Endothelial cell of umbilical vein (primary cell): ENCODE measurements around the gene FHOD3. TPM values are rescaled to one million over a fixed set of nuclear protein-coding genes. Genes with fewer than 3 reads are reported as not detected.

Experiments used
- BruUV-seq: library from RNA; stranded (reverse); fragments of 400-500 nt; replicated peaks from 2 replicates; lab custom pipeline; 2021; lab: Mats Ljungman, UMichigan
- CTCF ChIA-PET: fragments of 300-600, 350-600 bp; sonication (Branson Sonifier 250); formaldehyde crosslinking; loops from one replicate; lab custom pipeline; 2021; ENCODE audit warnings: antibody characterized with exemption, inconsistent platforms; lab: Charles Lee
- POLR2A ChIA-PET: fragments of 300-600, 350-600 bp; sonication (Branson Sonifier 250); formaldehyde crosslinking; loops from one replicate; lab custom pipeline; 2021; ENCODE audit warnings: antibody characterized with exemption, inconsistent platforms; lab: Charles Lee
- DNase-seq: peaks from one replicate; pipeline ENCODE4 v3.0.0-alpha.2; 2011; ENCODE audit warnings: low read depth, low spot score
- FAIRE-seq: peaks from 2 replicates; lab custom pipeline; 2011; peaks lifted over from hg19 to GRCh38; lab: Jason Lieb, UNC
- H2AFZ ChIP-seq: 2 replicates; pipeline ENCODE4 v1.6.0; 2012; ENCODE audit warnings: low read depth, low read length, control low read depth, inconsistent platforms
- H3K27ac ChIP-seq: 2 replicates; pipeline ENCODE4 v1.5.1; 2011; ENCODE audit warnings: low read depth, mild to moderate bottlenecking, control low read depth, low read length, moderate library complexity; ENCODE audit not compliant: insufficient read depth
- H3K27me3 ChIP-seq, 2 experiments: 2 replicates each; pipeline versions ENCODE4 v1.6.0 to v1.6.1; 2011; ENCODE audit warnings: low read length in 2 of 2, mixed read lengths in 1 of 2; ENCODE audit not compliant: control insufficient read depth in 2 of 2, insufficient read depth in 2 of 2
- H3K36me3 ChIP-seq, 2 experiments: 2 replicates in 1 of 2; 3 replicates in 1 of 2; pipeline ENCODE4 v1.5.1; 2011; ENCODE audit warnings: low read length in 2 of 2, mild to moderate bottlenecking in 1 of 2, moderate library complexity in 1 of 2; ENCODE audit not compliant: control insufficient read depth in 2 of 2, insufficient read depth in 2 of 2; ENCODE audit errors: extremely low read depth in 1 of 2
- H3K4me1 ChIP-seq: 3 replicates; pipeline ENCODE4 v1.5.1; 2011; ENCODE audit warnings: mild to moderate bottlenecking, low read length; ENCODE audit not compliant: control insufficient read depth, insufficient read depth; ENCODE audit errors: extremely low read depth
- H3K4me2 ChIP-seq: 2 replicates; pipeline ENCODE4 v1.6.1; 2011; ENCODE audit warnings: low read length, control low read depth, mixed read lengths; ENCODE audit not compliant: insufficient read depth
- H3K4me3 ChIP-seq, 3 experiments: fragments of 200-600 bp in 1 of 3; sonication (generic), shearing (Covaris generic) in 1 of 3; replicated peaks in 1 of 3; 2 replicates each; pipeline ENCODE4 v1.5.1; 2011 to 2016; ENCODE audit warnings: control low read depth in 3 of 3, low read length in 3 of 3, mild to moderate bottlenecking in 2 of 3, inconsistent platforms in 1 of 3, low read depth in 1 of 3, moderate library complexity in 1 of 3; ENCODE audit not compliant: insufficient read depth in 1 of 3
- H3K79me2 ChIP-seq: 2 replicates; pipeline ENCODE4 v1.6.0; 2012; ENCODE audit warnings: low read length, inconsistent platforms; ENCODE audit not compliant: control insufficient read depth, insufficient read depth
- H3K9ac ChIP-seq: replicated peaks from 2 replicates; pipeline ENCODE3; 2011; ENCODE audit warnings: low read length, control low read depth; ENCODE audit not compliant: insufficient read depth; ENCODE audit errors: extremely low read depth
- H3K9me1 ChIP-seq: replicated peaks from 3 replicates; pipeline ENCODE4 v1.6.0; 2011; ENCODE audit warnings: mild to moderate bottlenecking, low read length; ENCODE audit not compliant: control insufficient read depth, insufficient read depth; ENCODE audit errors: extremely low read depth
- H3K9me3 ChIP-seq: replicated peaks from 2 replicates; pipeline ENCODE4 v1.5.1; 2012; ENCODE audit warnings: low read length, inconsistent platforms; ENCODE audit not compliant: control insufficient read depth, insufficient read depth
- H4K20me1 ChIP-seq: replicated peaks from 2 replicates; pipeline ENCODE3; 2011; ENCODE audit warnings: mild to moderate bottlenecking, low read length; ENCODE audit not compliant: control insufficient read depth, insufficient read depth; ENCODE audit errors: extremely low read depth
- EZH2 ChIP-seq: IDR thresholded peaks from 2 replicates; pipeline ENCODE4 v1.6.1; 2012; ENCODE audit warnings: borderline replicate concordance, low read depth, mild to moderate bottlenecking, moderate library complexity, low read length, inconsistent platforms; ENCODE audit not compliant: severe bottlenecking
- FOS ChIP-seq: IDR thresholded peaks from 2 replicates; pipeline ENCODE4 v1.6.1; 2011; ENCODE audit warnings: mild to moderate bottlenecking, low read length, moderate library complexity, borderline replicate concordance; ENCODE audit not compliant: insufficient read depth
- GATA2 ChIP-seq: IDR thresholded peaks from 2 replicates; pipeline ENCODE4 v1.7.0; 2011; ENCODE audit warnings: low read depth, mild to moderate bottlenecking, moderate library complexity, mixed read lengths, low read length; ENCODE audit not compliant: insufficient read length, insufficient read depth
- JUN ChIP-seq: IDR thresholded peaks from 2 replicates; pipeline ENCODE4 v1.6.1; 2011; ENCODE audit warnings: borderline replicate concordance, low read depth; ENCODE audit not compliant: insufficient read length, insufficient read depth
- MAX ChIP-seq: IDR thresholded peaks from 2 replicates; pipeline ENCODE4 v1.6.1; 2011; ENCODE audit not compliant: insufficient read depth, insufficient read length
- MYC ChIP-seq: IDR thresholded peaks from one replicate; pipeline ENCODE4 v1.6.1; 2011; ENCODE audit warnings: mild to moderate bottlenecking, low read depth, low read length
- POLR2A ChIP-seq: IDR thresholded peaks from 2 replicates; pipeline ENCODE4 v1.6.1; 2012; ENCODE audit warnings: low read depth, mild to moderate bottlenecking, control low read depth, low read length
- POLR2AphosphoS5 ChIP-seq: IDR thresholded peaks from 2 replicates; pipeline ENCODE4 v1.6.1; 2012; ENCODE audit warnings: low read depth, mild to moderate bottlenecking, control low read depth, low read length, moderate library complexity; ENCODE audit not compliant: insufficient read depth
- dilution Hi-C: fragments of 300-500 bp; cut with MboI; formaldehyde crosslinking; loops from one replicate; pipeline ENCODE4 v1.15.0; 2019; ENCODE audit warnings: low sequenced_read_pairs; ENCODE audit not compliant: extremely low pct_ligation_motif_present
- intact Hi-C: fragments of 100-400 bp; cut with micrococcal nuclease; formaldehyde crosslinking; loops from one replicate; pipeline ENCODE4 v1.10.0; 2022
- polyA plus RNA-seq, 4 experiments: library from polyadenylated mRNA; depleted of rRNA in 3 of 4; stranded (reverse) in 3 of 4; unstranded in 1 of 4; fragments of >200 nt; gene quantifications; 2 replicates each; pipeline versions ENCODE4 v1.2.1 to v1.2.3, GENCODE V29; 2011 to 2012; ENCODE audit warnings: missing spikeins in 1 of 4
- total RNA-seq: library from RNA; stranded (reverse); gene quantifications from 2 replicates; pipeline ENCODE4 v1.2.3, GENCODE V29; 2021
- TF ChIP-seq, protein P1 (sequence below), 2 donors: IDR thresholded peaks; 1 replicate in 1 of 2; 2 replicates in 1 of 2; pipeline ENCODE4 v1.5.1; 2011; ENCODE audit warnings: low read length in 2 of 2, mild to moderate bottlenecking in 2 of 2, moderate library complexity in 2 of 2, control low read depth in 1 of 2, inconsistent platforms in 1 of 2, low read depth in 1 of 2; ENCODE audit not compliant: insufficient read depth in 1 of 2; ENCODE audit errors: extremely low read depth in 1 of 2

The FHOD3 gene
- total and polyA plus RNA-seq, 2 donors (not counting 3 experiments of a cell fraction or from before 2014, with no cell fraction given), result 0.06 to 1.5 TPM

- Histone ChIP-seq H3K9me1 (no peaks in the 10 kb centered on the region), H3K27me3 (no peaks in the 10 kb centered on the region), H3K79me2 (no peaks in the 10 kb centered on the region), H3K4me2 (no peak overlapping the region), H4K20me1 (no peaks in the 10 kb centered on the region), H3K27ac (no peak overlapping the region), H3K36me3 (no peaks in the 10 kb centered on the region), H3K9ac (no peak overlapping the region), H2AFZ (no peak overlapping the region), H3K4me3 (no peak overlapping the region), H3K9me3 (no peaks in the 10 kb centered on the region), H3K4me1 (no peaks in the 10 kb centered on the region)
- dilution Hi-C loops (no loop called here), intact Hi-C loops (no loop called here)
- ChIA-PET CTCF (interaction anchor here (1.2 to 1.7 kb wide), 3 partner anchors 9 to 34 kb away, joined by 3 to 7 read pairs (median 6); no protein-coding TSS in a partner anchor), POLR2A (no interaction called here)
- no peak for FAIRE-seq
- TF ChIP-seq FOS, result no peak
- no peak for TF ChIP-seq MYC
- no peak for TF ChIP-seq GATA2
- TF ChIP-seq, protein P1, sequence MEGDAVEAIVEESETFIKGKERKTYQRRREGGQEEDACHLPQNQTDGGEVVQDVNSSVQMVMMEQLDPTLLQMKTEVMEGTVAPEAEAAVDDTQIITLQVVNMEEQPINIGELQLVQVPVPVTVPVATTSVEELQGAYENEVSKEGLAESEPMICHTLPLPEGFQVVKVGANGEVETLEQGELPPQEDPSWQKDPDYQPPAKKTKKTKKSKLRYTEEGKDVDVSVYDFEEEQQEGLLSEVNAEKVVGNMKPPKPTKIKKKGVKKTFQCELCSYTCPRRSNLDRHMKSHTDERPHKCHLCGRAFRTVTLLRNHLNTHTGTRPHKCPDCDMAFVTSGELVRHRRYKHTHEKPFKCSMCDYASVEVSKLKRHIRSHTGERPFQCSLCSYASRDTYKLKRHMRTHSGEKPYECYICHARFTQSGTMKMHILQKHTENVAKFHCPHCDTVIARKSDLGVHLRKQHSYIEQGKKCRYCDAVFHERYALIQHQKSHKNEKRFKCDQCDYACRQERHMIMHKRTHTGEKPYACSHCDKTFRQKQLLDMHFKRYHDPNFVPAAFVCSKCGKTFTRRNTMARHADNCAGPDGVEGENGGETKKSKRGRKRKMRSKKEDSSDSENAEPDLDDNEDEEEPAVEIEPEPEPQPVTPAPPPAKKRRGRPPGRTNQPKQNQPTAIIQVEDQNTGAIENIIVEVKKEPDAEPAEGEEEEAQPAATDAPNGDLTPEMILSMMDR (IDR thresholded peaks at IDR 0.05; ENCODE audit: extremely low read depth in 1 of 2, insufficient read depth in 1 of 2, low read depth in 1 of 2, low read length in 2 of 2), result no peak
- no peak for TF ChIP-seq MAX
- no peak for TF ChIP-seq EZH2
- TF ChIP-seq POLR2AphosphoS5, result no peak
- TF ChIP-seq POLR2A, result no peak
- TF ChIP-seq JUN, result no peak
- DNase-seq, result no peak
- BruUV-seq, result no TSS peak
These were observed 356.4 kb downstream of the FHOD3 start for GRCh38 chr18:36653870-36654269.
